Upper lobe of left lung (tissue), 6 donors: ENCODE results near the gene GTPBP1. TPM values are rescaled to one million over a fixed set of nuclear protein-coding genes. Genes with fewer than 3 reads are reported as not detected.

ENCODE experiments used
- ATAC-seq, 2 donors: fragments of 200-7000 bp; cut with Tn5 transposase; one replicate each; pipeline ENCODE4 v1.9.1; 2022; ENCODE audit warnings: mild to moderate bottlenecking in 2 of 2, moderate library complexity in 2 of 2; ENCODE audit not compliant: low FRiP score in 2 of 2
- DNase-seq, 2 donors: peaks; one replicate each; pipeline ENCODE4 v3.0.0-alpha.2; 2019 to 2020
- H3K27ac ChIP-seq, 4 donors: fragments of 200-600 bp; sonication (generic); one replicate each; pipeline ENCODE4 v1.5.1; 2016 to 2019
- H3K27me3 ChIP-seq, 4 donors: fragments of 200-600 bp; sonication (generic); one replicate each; pipeline ENCODE4 v1.5.1; 2017 to 2019
- H3K36me3 ChIP-seq, 4 donors: fragments of 200-600 bp; sonication (generic); one replicate each; pipeline ENCODE4 v1.5.1; 2016 to 2019
- H3K4me1 ChIP-seq, 4 donors: fragments of 200-600 bp; sonication (generic); one replicate each; pipeline ENCODE4 v1.5.1; 2018 to 2019
- H3K4me3 ChIP-seq, 4 donors: fragments of 200-600 bp; sonication (generic); one replicate each; pipeline ENCODE4 v1.5.1; 2017 to 2019; ENCODE audit warnings: mild to moderate bottlenecking in 2 of 4, moderate library complexity in 1 of 4
- H3K9me3 ChIP-seq, 4 donors: fragments of 200-600 bp; sonication (generic); one replicate each; pipeline ENCODE4 v1.5.1; 2018 to 2019
- EP300 ChIP-seq, 4 donors: sonication (generic); formaldehyde crosslinking; IDR thresholded peaks; one replicate each; pipeline ENCODE4 v1.5.1; 2017; ENCODE audit warnings: antibody characterized with exemption in 4 of 4, control low read depth in 2 of 4
- POLR2A ChIP-seq, 4 donors: fragments of 450-650 bp; IDR thresholded peaks; one replicate each; pipeline ENCODE4 v1.5.1; 2016 to 2017; ENCODE audit warnings: antibody characterized with exemption in 4 of 4, mild to moderate bottlenecking in 2 of 4
- POLR2AphosphoS5 ChIP-seq, 2 donors: sonication (generic); formaldehyde crosslinking; IDR thresholded peaks; one replicate each; pipeline ENCODE4 v1.5.1; 2017; ENCODE audit warnings: antibody characterized with exemption in 2 of 2
- WGBS, 2 donors: methylation state at CpG; one replicate each; pipeline ENCODE4 v1.1.5; 2017 to 2018; 5-methylcytosine and 5-hydroxymethylcytosine counted together
- total RNA-seq, 6 donors: library from RNA; depleted of rRNA in 4 of 6; stranded (reverse); fragments of >200 nt in 4 of 6; gene quantifications; one replicate each; pipeline versions ENCODE4 v1.1.0 to v1.2.1, GENCODE V29; 2016 to 2021
- TF ChIP-seq, protein P1 (sequence below), 6 experiments: fragments of 450-650 bp in 4 of 6; fragments of 200-600 bp in 2 of 6; sonication (generic) in 2 of 6; IDR thresholded peaks; one replicate each; pipeline ENCODE4 v1.5.1; 2016 to 2019; ENCODE audit warnings: antibody characterized with exemption in 6 of 6
- donor health status: DM: no; HTN: no; CAD: no; lungs with moderate emphysema.
- donor health status: DM: no; HTN: yes; CAD: no; lungs with severe emphysema.

Gene GTPBP1
- total RNA-seq, 6 donors from 2014 or later = 57.9 to 176 (median 73.6) TPM

DNA sequence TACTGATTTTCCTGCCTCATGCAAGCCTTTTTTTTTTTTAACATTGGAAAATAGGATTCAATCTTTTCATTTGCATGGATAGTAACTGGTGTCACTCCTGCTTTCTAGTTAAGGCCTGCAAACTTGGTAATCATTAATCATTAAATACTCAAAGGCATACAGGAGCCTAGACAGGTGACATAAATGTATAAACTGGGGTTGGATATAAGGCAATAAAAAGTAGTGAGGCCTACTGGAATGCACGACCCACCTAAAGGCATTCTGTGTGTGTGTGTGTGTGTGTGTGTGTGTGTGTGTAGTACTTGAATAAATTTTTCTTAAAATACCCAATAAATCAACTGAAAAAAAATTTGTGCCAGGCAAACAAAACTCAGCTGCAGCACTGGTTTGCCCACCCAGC lies 16.1 kb upstream of the GTPBP1 start:
- Histone ChIP-seq H3K4me1 (peaks cover 0 to 14% (median 9%) of the 10 kb centered on the region in 4 donors), H3K4me3 (no peak overlapping the region), H3K27ac (no peak overlapping the region), H3K9me3 (no peaks in the 10 kb centered on the region), H3K27me3 (no peaks in the 10 kb centered on the region), H3K36me3 (peaks cover 17 to 90% (median 54%) of the 10 kb centered on the region in 4 donors)
- 50 to 67% methylated on average over 1 of the region's 1 CpG for WGBS, 2 donors
- no peak for DNase-seq
- TF ChIP-seq POLR2AphosphoS5 (IDR thresholded peaks at IDR 0.05) (no peak), EP300 (IDR thresholded peaks at IDR 0.05) (no peak), POLR2A (IDR thresholded peaks at IDR 0.05) (no peak)
- TF ChIP-seq, protein P1, sequence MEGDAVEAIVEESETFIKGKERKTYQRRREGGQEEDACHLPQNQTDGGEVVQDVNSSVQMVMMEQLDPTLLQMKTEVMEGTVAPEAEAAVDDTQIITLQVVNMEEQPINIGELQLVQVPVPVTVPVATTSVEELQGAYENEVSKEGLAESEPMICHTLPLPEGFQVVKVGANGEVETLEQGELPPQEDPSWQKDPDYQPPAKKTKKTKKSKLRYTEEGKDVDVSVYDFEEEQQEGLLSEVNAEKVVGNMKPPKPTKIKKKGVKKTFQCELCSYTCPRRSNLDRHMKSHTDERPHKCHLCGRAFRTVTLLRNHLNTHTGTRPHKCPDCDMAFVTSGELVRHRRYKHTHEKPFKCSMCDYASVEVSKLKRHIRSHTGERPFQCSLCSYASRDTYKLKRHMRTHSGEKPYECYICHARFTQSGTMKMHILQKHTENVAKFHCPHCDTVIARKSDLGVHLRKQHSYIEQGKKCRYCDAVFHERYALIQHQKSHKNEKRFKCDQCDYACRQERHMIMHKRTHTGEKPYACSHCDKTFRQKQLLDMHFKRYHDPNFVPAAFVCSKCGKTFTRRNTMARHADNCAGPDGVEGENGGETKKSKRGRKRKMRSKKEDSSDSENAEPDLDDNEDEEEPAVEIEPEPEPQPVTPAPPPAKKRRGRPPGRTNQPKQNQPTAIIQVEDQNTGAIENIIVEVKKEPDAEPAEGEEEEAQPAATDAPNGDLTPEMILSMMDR (IDR thresholded peaks at IDR 0.05) = no peak
- no peak for ATAC-seq

DNA sequence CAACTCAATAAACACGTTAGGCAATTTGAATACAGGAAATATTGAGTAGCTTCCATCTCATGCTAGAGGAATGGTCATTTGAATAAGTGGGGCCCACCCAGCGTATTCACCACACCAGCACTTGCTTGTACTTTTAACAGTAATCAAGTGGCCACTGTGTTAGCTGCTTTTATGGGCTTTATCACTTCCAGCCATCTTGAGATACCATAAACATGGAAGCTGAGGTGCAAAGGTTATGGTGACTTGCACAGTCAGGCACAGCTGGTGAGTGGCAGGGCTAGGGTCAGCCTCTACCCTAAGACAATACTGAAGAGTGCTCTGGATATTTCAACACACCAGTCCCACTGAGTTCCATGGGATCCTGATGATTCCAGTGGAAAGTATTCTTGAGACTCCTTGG lies 11.7 kb upstream of the GTPBP1 start:
- Histone ChIP-seq H3K4me1 (peaks cover 44 to 58% (median 49%) of the 10 kb centered on the region in 4 donors), H3K36me3 (peaks cover 0 to 48% (median 11%) of the 10 kb centered on the region in 4 donors), H3K27me3 (no peaks in the 10 kb centered on the region), H3K9me3 (no peaks in the 10 kb centered on the region), H3K4me3 (no peak overlapping the region), H3K27ac (peak overlapping the region; percentile 35 to 99 (median 98))
- no peak for DNase-seq
- TF ChIP-seq POLR2A (IDR thresholded peaks at IDR 0.05) = no peak
- TF ChIP-seq EP300 (IDR thresholded peaks at IDR 0.05) = no peak
- TF ChIP-seq POLR2AphosphoS5 (IDR thresholded peaks at IDR 0.05) = no peak
- TF ChIP-seq, protein P1 (IDR thresholded peaks at IDR 0.05) = no peak
- 77 to 78% methylated on average over 2 of the region's 2 CpGs for whole genome bisulfite sequencing, 2 donors
- ATAC-seq = no peak

DNA sequence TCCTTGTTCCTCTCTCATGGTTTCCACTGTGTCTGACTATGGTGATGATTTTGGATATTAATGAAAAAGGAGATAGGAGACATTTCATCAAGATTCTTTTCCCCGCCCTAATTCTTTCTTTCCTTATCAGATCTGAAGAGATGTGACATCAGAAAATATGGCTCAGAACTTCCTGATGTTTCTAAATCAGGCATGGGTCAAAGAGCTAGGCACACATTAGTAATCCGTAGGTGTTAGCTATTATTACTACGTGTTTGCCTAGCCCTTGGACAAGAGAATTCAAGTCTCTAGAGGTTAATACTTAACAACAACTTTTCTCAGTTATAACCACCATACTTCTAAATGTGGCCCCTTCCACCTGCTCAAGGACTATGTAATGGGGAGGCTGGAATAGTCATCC lies 10.8 kb upstream of the GTPBP1 start:
- Histone ChIP-seq H3K9me3 (no peaks in the 10 kb centered on the region), H3K36me3 (peaks cover 0 to 39% (median 6%) of the 10 kb centered on the region in 4 donors), H3K27me3 (no peaks in the 10 kb centered on the region), H3K4me3 (no peak overlapping the region), H3K27ac (peak overlapping the region in 3 of 4 donors; percentile 97 to 99 (median 98)), H3K4me1 (peaks cover 51 to 66% (median 56%) of the 10 kb centered on the region in 4 donors)
- 52 to 62% methylated on average over 3 of the region's 3 CpGs for WGBS, 2 donors
- no peak for TF ChIP-seq POLR2AphosphoS5 (IDR thresholded peaks at IDR 0.05)
- TF ChIP-seq EP300 (IDR thresholded peaks at IDR 0.05) = no peak
- TF ChIP-seq, protein P1 (IDR thresholded peaks at IDR 0.05) = no peak
- no peak for TF ChIP-seq POLR2A (IDR thresholded peaks at IDR 0.05)
- DNase-seq (no peak), ATAC-seq (no peak)

DNA sequence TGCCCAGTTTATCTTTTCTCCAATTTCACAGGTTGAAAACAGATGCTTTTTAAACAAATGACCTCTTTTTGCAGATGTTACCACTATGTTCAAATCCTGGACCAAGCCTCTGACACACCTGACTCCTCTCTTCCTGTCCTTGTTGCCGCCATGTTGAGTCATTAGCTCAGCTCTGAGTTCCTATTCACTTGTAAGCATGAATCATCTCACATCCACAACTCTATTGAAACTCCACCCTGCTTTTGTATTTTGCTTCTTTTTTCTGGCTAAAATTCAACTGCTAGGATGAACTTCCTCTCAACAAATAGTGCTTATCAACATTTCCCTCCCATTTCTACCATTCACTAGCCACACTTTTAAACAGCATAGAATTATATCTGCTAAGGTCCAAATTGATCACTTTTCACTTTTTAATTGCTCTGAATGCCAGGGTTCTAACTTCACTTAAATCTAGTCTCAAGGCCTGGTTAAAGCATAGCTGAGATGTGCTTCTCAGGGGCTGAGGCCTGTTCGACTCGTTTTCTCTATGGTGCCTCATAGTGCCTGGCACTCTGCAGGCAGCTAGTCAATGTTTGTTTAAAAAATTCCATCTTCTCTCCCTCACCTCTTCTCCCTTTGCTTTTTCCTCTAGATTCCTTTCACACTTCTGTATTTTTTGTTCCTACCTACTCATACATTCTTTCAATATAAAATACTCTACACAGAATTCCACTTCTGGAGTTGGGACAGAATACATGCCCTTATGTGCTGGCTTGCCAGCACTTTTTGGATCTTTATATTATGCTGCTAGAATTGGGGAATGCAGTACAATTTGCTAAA lies 8.9 kb upstream of the GTPBP1 start:
- H3K27me3 ChIP-seq = no peaks in the 10 kb centered on the region
- no peak for ATAC-seq
- peak overlapping the region; percentile 41 to 99 (median 98) for H3K27ac ChIP-seq
- H3K9me3 ChIP-seq = no peaks in the 10 kb centered on the region
- DNase-seq = peak in 1 of 2 donors; percentile 51
- peak overlapping the region in 1 of 4 donors; percentile 65 for H3K4me3 ChIP-seq
- WGBS, 2 donors = 24 to 32% methylated on average over 3 of the region's 3 CpGs
- peaks cover 57 to 71% (median 60%) of the 10 kb centered on the region in 4 donors for H3K4me1 ChIP-seq
- TF ChIP-seq POLR2A (IDR thresholded peaks at IDR 0.05) (no peak), EP300 (IDR thresholded peaks at IDR 0.05) (no peak), POLR2AphosphoS5 (IDR thresholded peaks at IDR 0.05) (peak in 1 of 2 donors; percentile 23)
- TF ChIP-seq, protein P1 (IDR thresholded peaks at IDR 0.05) = no peak
- H3K36me3 ChIP-seq = peaks cover 0 to 28% (median 4%) of the 10 kb centered on the region in 4 donors
